H1 (cell line): Measurements from ENCODE around the gene TBC1D22A. TPM values are rescaled to one million over a fixed set of nuclear protein-coding genes. Genes with fewer than 3 reads are reported as not detected.

ENCODE experiments used
- CTCF ChIA-PET: fragments of 300-600 bp; sonication (Branson Sonifier 250); formaldehyde crosslinking; loops from one replicate; lab custom pipeline; 2021; ENCODE audit not compliant: partially characterized antibody; lab: Charles Lee
- POLR2A ChIA-PET: fragments of 300-600 bp; sonication (Branson Sonifier 250); formaldehyde crosslinking; loops from one replicate; lab custom pipeline; 2021; ENCODE audit warnings: inconsistent platforms; ENCODE audit not compliant: partially characterized antibody; lab: Charles Lee
- DNase-seq, 2 experiments: peaks; one replicate each; pipeline versions ENCODE4 v3.0.0 to v3.0.0-alpha.2; 2010 to 2022; ENCODE audit warnings: low spot score in 2 of 2, low read depth in 1 of 2, mixed read lengths in 1 of 2
- FAIRE-seq: peaks from 2 replicates; lab custom pipeline; 2011; peaks lifted over from hg19 to GRCh38; lab: Jason Lieb, UNC
- H2AFZ ChIP-seq: 2 replicates; pipeline ENCODE4 v1.8.1; 2012; ENCODE audit warnings: low read length, inconsistent platforms
- H2AK5ac ChIP-seq: 2 replicates; pipeline ENCODE4 v1.6.1; 2013; ENCODE audit warnings: low read depth, low read length
- H2BK120ac ChIP-seq: replicated peaks from 2 replicates; pipeline ENCODE3; 2013; ENCODE audit warnings: low read depth, low read length, inconsistent platforms
- H2BK12ac ChIP-seq: 2 replicates; pipeline ENCODE4 v1.6.1; 2013; ENCODE audit warnings: low read depth, low read length
- H2BK15ac ChIP-seq: 2 replicates; pipeline ENCODE4 v1.6.1; 2013; ENCODE audit warnings: low read length
- H2BK20ac ChIP-seq: 2 replicates; pipeline ENCODE4 v1.6.1; 2013; ENCODE audit warnings: low read length
- H2BK5ac ChIP-seq: 2 replicates; pipeline ENCODE4 v1.6.1; 2013; ENCODE audit warnings: low read depth, low read length
- H3K14ac ChIP-seq: 2 replicates; pipeline ENCODE4 v1.6.1; 2013; ENCODE audit warnings: inconsistent platforms; ENCODE audit not compliant: insufficient read length
- H3K18ac ChIP-seq: 2 replicates; pipeline ENCODE4 v1.6.1; 2013; ENCODE audit warnings: low read length; ENCODE audit errors: extremely low read depth
- H3K23ac ChIP-seq: 2 replicates; pipeline ENCODE4 v1.6.1; 2013; ENCODE audit warnings: inconsistent platforms; ENCODE audit not compliant: insufficient read length
- H3K23me2 ChIP-seq: 2 replicates; pipeline ENCODE4 v1.6.1; 2013; ENCODE audit warnings: low read depth, low read length
- H3K27ac ChIP-seq: 2 replicates; pipeline ENCODE4 v1.6.1; 2011; ENCODE audit warnings: low read depth, low read length, inconsistent platforms
- H3K27me3 ChIP-seq, 4 experiments: replicated peaks in 1 of 4; 1 replicate in 1 of 4; 2 replicates in 3 of 4; pipeline versions ENCODE4 v1.6.1 to v1.8.1; 2011 to 2013; ENCODE audit warnings: low read length in 3 of 4, mild to moderate bottlenecking in 3 of 4, inconsistent platforms in 2 of 4, mixed read lengths in 2 of 4, moderate library complexity in 1 of 4; ENCODE audit not compliant: control insufficient read depth in 3 of 4, insufficient read depth in 3 of 4; ENCODE audit errors: extremely low read depth in 1 of 4
- H3K36me3 ChIP-seq, 4 experiments: 2 replicates each; pipeline versions ENCODE4 v1.6.1 to v1.8.1; 2011 to 2013; ENCODE audit warnings: mild to moderate bottlenecking in 4 of 4, low read length in 3 of 4, moderate library complexity in 2 of 4, control low read depth in 1 of 4, inconsistent platforms in 1 of 4; ENCODE audit not compliant: insufficient read depth in 4 of 4, control insufficient read depth in 2 of 4
- H3K4ac ChIP-seq: replicated peaks from 2 replicates; pipeline ENCODE3; 2013; ENCODE audit warnings: low read length, low read depth, mixed read lengths, inconsistent platforms; ENCODE audit not compliant: insufficient read length
- H3K4me1 ChIP-seq, 4 experiments: replicated peaks in 1 of 4; 1 replicate in 1 of 4; 2 replicates in 3 of 4; pipeline versions ENCODE4 v1.6.1 to v1.8.1; 2011 to 2013; ENCODE audit warnings: low read length in 3 of 4, inconsistent platforms in 2 of 4, mixed read lengths in 1 of 4; ENCODE audit not compliant: insufficient read depth in 4 of 4, control insufficient read depth in 3 of 4
- H3K4me2 ChIP-seq, 2 experiments: 2 replicates each; pipeline versions ENCODE4 v1.6.1 to v1.8.1; 2011 to 2013; ENCODE audit warnings: low read depth in 2 of 2, low read length in 2 of 2, control low read depth in 1 of 2, inconsistent platforms in 1 of 2, mild to moderate bottlenecking in 1 of 2; ENCODE audit not compliant: insufficient read depth in 1 of 2
- H3K4me3 ChIP-seq, 4 experiments: fragments of 200-600, 300-600 bp in 1 of 4; sonication (generic), shearing (Covaris generic), sonication (Bioruptor Twin) in 1 of 4; 2 replicates each; pipeline versions ENCODE4 v1.5.1 to v1.8.1; 2011 to 2016; ENCODE audit warnings: low read length in 4 of 4, low read depth in 3 of 4, control low read depth in 2 of 4, inconsistent platforms in 2 of 4, mild to moderate bottlenecking in 2 of 4, mixed read lengths in 1 of 4, moderate library complexity in 1 of 4; ENCODE audit not compliant: insufficient read depth in 2 of 4; ENCODE audit errors: extremely low read depth in 1 of 4
- H3K56ac ChIP-seq: replicated peaks from 2 replicates; pipeline ENCODE3; 2013; ENCODE audit warnings: low read depth, mild to moderate bottlenecking, mixed read lengths, low read length, inconsistent platforms; ENCODE audit not compliant: insufficient read length
- H3K79me1 ChIP-seq: 2 replicates; pipeline ENCODE4 v1.6.1; 2013; ENCODE audit warnings: low read depth, low read length, control low read depth
- H3K79me2 ChIP-seq, 2 experiments: 2 replicates each; pipeline versions ENCODE4 v1.6.1 to v1.8.1; 2012 to 2013; ENCODE audit warnings: low read length in 2 of 2, mild to moderate bottlenecking in 2 of 2, inconsistent platforms in 1 of 2; ENCODE audit not compliant: insufficient read depth in 2 of 2, control insufficient read depth in 1 of 2
- H3K9ac ChIP-seq, 4 experiments: replicated peaks in 1 of 4; 1 replicate in 1 of 4; 2 replicates in 3 of 4; pipeline versions ENCODE4 v1.6.1 to v1.8.1; 2011 to 2013; ENCODE audit warnings: low read depth in 3 of 4, low read length in 3 of 4, control low read depth in 2 of 4, mild to moderate bottlenecking in 2 of 4, moderate library complexity in 2 of 4, inconsistent platforms in 1 of 4; ENCODE audit errors: extremely low read depth in 1 of 4
- H3K9me3 ChIP-seq, 2 experiments: 2 replicates each; pipeline versions ENCODE4 v1.6.1 to v1.8.1; 2012 to 2013; ENCODE audit warnings: mild to moderate bottlenecking in 2 of 2, moderate library complexity in 2 of 2, control low read depth in 1 of 2, inconsistent platforms in 1 of 2, low read depth in 1 of 2, low read length in 1 of 2, mixed read lengths in 1 of 2; ENCODE audit not compliant: insufficient read depth in 2 of 2
- H4K20me1 ChIP-seq, 2 experiments: replicated peaks in 1 of 2; 2 replicates each; pipeline versions ENCODE3 to v1.8.1; 2011 to 2013; ENCODE audit warnings: inconsistent platforms in 2 of 2, low read length in 2 of 2, mild to moderate bottlenecking in 1 of 2; ENCODE audit not compliant: insufficient read depth in 2 of 2, control insufficient read depth in 1 of 2
- H4K5ac ChIP-seq: 2 replicates; pipeline ENCODE4 v1.6.1; 2013; ENCODE audit warnings: low read length, low read depth, mixed read lengths, inconsistent platforms; ENCODE audit not compliant: insufficient read length
- H4K8ac ChIP-seq: 2 replicates; pipeline ENCODE4 v1.8.0; 2013; ENCODE audit warnings: mild to moderate bottlenecking, moderate library complexity, low read length, inconsistent platforms; ENCODE audit not compliant: insufficient read depth; ENCODE audit errors: extremely low read depth
- H4K91ac ChIP-seq: replicated peaks from 2 replicates; pipeline ENCODE3; 2013; ENCODE audit warnings: low read length, mixed read lengths, inconsistent platforms; ENCODE audit not compliant: insufficient read length
- ASH2L ChIP-seq: fragments of 200-600, 300-600 bp; sonication (generic); IDR thresholded peaks from one replicate; pipeline ENCODE4 v1.7.1; 2017; ENCODE audit warnings: low read length
- CBX8 ChIP-seq: fragments of 300-800, 300-1000 bp; sonication (generic); IDR thresholded peaks from 2 replicates; pipeline ENCODE4 v1.7.1; 2016; ENCODE audit warnings: low read depth, low read length, borderline replicate concordance
- E2F6 ChIP-seq: IDR thresholded peaks from 2 replicates; pipeline ENCODE4 v1.6.1; 2012; ENCODE audit warnings: inconsistent platforms
- HDAC6 ChIP-seq: IDR thresholded peaks from one replicate; pipeline ENCODE4 v1.7.1; 2012; ENCODE audit warnings: low read depth, mild to moderate bottlenecking, inconsistent platforms, low read length, moderate library complexity
- KDM1A ChIP-seq: fragments of 200-600, 300-600 bp; sonication (generic); IDR thresholded peaks from 2 replicates; pipeline ENCODE4 v1.7.1; 2016; ENCODE audit warnings: mild to moderate bottlenecking, low read length, borderline replicate concordance
- NANOG ChIP-seq: IDR thresholded peaks from 2 replicates; pipeline ENCODE4 v1.6.1; 2011; ENCODE audit warnings: low read length, low read depth, mild to moderate bottlenecking, inconsistent platforms; ENCODE audit not compliant: insufficient read depth, poor library complexity, severe bottlenecking
- RNF2 ChIP-seq: fragments of 200-900, 300-1000 bp; sonication (generic); IDR thresholded peaks from 2 replicates; pipeline ENCODE4 v1.7.1; 2016; ENCODE audit warnings: borderline replicate concordance, low read depth, mild to moderate bottlenecking, antibody characterized with exemption, low read length; ENCODE audit not compliant: poor library complexity, severe bottlenecking; ENCODE audit errors: missing control alignments
- SRF ChIP-seq: IDR thresholded peaks from 2 replicates; pipeline ENCODE4 v1.6.1; 2011; ENCODE audit warnings: mild to moderate bottlenecking, low read depth, low read length, moderate library complexity
- TAF1 ChIP-seq: IDR thresholded peaks from 2 replicates; pipeline ENCODE4 v1.6.1; 2011; ENCODE audit warnings: mild to moderate bottlenecking, low read depth, low read length
- TCF12 ChIP-seq: IDR thresholded peaks from 2 replicates; pipeline ENCODE4 v1.6.1; 2011; ENCODE audit warnings: low read depth, mild to moderate bottlenecking, low read length
- ZNF274 ChIP-seq: IDR thresholded peaks from 2 replicates; pipeline ENCODE4 v1.7.0; 2012; ENCODE audit warnings: low read length, borderline replicate concordance; ENCODE audit errors: extremely low read depth
- WGBS, 2 experiments: shearing (Covaris generic) in 1 of 2; methylation state at CpG; one replicate each; pipeline versions ENCODE4 v1.1.6 to v1.1.7; 2013 to 2015; ENCODE audit warnings: low lambda C conversion rate in 2 of 2, mixed read lengths in 2 of 2, inconsistent platforms in 1 of 2, low coverage in 1 of 2, missing lambda C conversion rate in 1 of 2; ENCODE audit not compliant: insufficient replicate concordance in 2 of 2, insufficient coverage in 1 of 2, insufficient read length in 1 of 2; ENCODE audit errors: extremely low coverage in 1 of 2, missing lambda C conversion rate in 1 of 2; 5-methylcytosine and 5-hydroxymethylcytosine counted together
- polyA plus RNA-seq, 7 experiments: library from polyadenylated mRNA; depleted of rRNA in 3 of 7; stranded (reverse) in 5 of 7; unstranded in 2 of 7; fragments of >200 nt in 5 of 7; fragments of 200-250 nt in 2 of 7; gene quantifications; 1 replicate in 5 of 7; 2 replicates in 1 of 7; 4 replicates in 1 of 7; pipeline versions ENCODE4 v1.2.1 to v1.2.3, GENCODE V29; 2011 to 2013; ENCODE audit warnings: missing spikeins in 2 of 7, mixed read lengths in 2 of 7
- total RNA-seq: library from RNA; stranded (reverse); fragmentation: NEBNext Ultra II Directional; extraction: Animal tissue kit (Norgen Biotek cat#: 25700); gene quantifications from 2 replicates; pipeline ENCODE4 v1.2.1, GENCODE V29; 2021

Gene TBC1D22A
- total and polyA plus RNA-seq, 2 of the 8 experiments (the other 6 are each of a cell fraction or from before 2014, with no cell fraction given): 11.9 to 18.4 TPM

GRCh38 chr22:47040486-47041270 is 278.2 kb downstream of the TBC1D22A start:
- ChIA-PET POLR2A (no interaction called here), CTCF (no interaction called here)
- H3K27me3 ChIP-seq: no peaks in the 10 kb centered on the region
- no peak overlapping the region for H2BK20ac ChIP-seq
- no peak overlapping the region for H2BK120ac ChIP-seq
- no peaks in the 10 kb centered on the region for H3K36me3 ChIP-seq
- H3K23ac ChIP-seq: no peak overlapping the region
- H3K56ac ChIP-seq: no peak overlapping the region
- no peak overlapping the region for H2BK12ac ChIP-seq
- H3K18ac ChIP-seq: no peak overlapping the region
- H2AFZ ChIP-seq: no peak overlapping the region
- H3K79me1 ChIP-seq: no peaks in the 10 kb centered on the region; the same call in 1 of the 2 replicates
- no peak overlapping the region for H3K9ac ChIP-seq
- H3K4ac ChIP-seq: no peak overlapping the region
- H2AK5ac ChIP-seq: no peak overlapping the region
- H4K20me1 ChIP-seq: peaks cover 1 to 3% of the 10 kb centered on the region in 2 experiments
- H3K4me1 ChIP-seq: peaks cover 0 to 4% (median 2%) of the 10 kb centered on the region in 4 experiments; a peak in 4 of 7 replicates
- H3K23me2 ChIP-seq: no peaks in the 10 kb centered on the region
- 83% methylated on average over 19 of the region's 25 CpGs; no CpG with 5 or more reads in 1 of the 2 experiments for WGBS, 2 experiments
- no peak overlapping the region for H4K91ac ChIP-seq
- FAIRE-seq (no peak), DNase-seq (no peak)
- H3K79me2 ChIP-seq: no peaks in the 10 kb centered on the region
- H2BK5ac ChIP-seq: no peak overlapping the region
- H3K27ac ChIP-seq: no peak overlapping the region
- no peak overlapping the region for H4K5ac ChIP-seq
- no peak overlapping the region for H4K8ac ChIP-seq
- no peaks in the 10 kb centered on the region for H3K9me3 ChIP-seq
- H3K14ac ChIP-seq: no peak overlapping the region
- no peak overlapping the region for H3K4me3 ChIP-seq
- no peak overlapping the region for H3K4me2 ChIP-seq
- no peak overlapping the region for H2BK15ac ChIP-seq
- TF ChIP-seq TAF1: no peak
- TF ChIP-seq NANOG: no peak
- TF ChIP-seq HDAC6: no peak
- no peak for TF ChIP-seq CBX8
- no peak for TF ChIP-seq ZNF274
- no peak for TF ChIP-seq SRF
- no peak for TF ChIP-seq ASH2L
- no peak for TF ChIP-seq KDM1A
- TF ChIP-seq RNF2: no peak
- TF ChIP-seq TCF12: no peak
- TF ChIP-seq E2F6: no peak
